Mucosa of stomach (tissue), 1 donor: ENCODE results near the gene IFT122.
A peak's percentile ranks its signal among the peaks of the same experiment; 100 is the strongest.
"Not testable (repeated sequence)": the region's sequence is repeated elsewhere in the genome, so short reads cannot be mapped to it uniquely, and the experiment has no call there.

Experiments
- H3K27me3 ChIP-seq: one replicate; pipeline ENCODE4 v1.7.0; 2013; ENCODE audit warnings: mild to moderate bottlenecking, low read length; ENCODE audit not compliant: control insufficient read depth, insufficient read depth
- H3K36me3 ChIP-seq: one replicate; pipeline ENCODE4 v1.7.0; 2013; ENCODE audit warnings: low read length; ENCODE audit not compliant: control insufficient read depth, insufficient read depth
- H3K4me1 ChIP-seq: one replicate; pipeline ENCODE4 v1.7.0; 2013; ENCODE audit warnings: mild to moderate bottlenecking, low read length; ENCODE audit not compliant: control insufficient read depth, insufficient read depth
- H3K4me3 ChIP-seq: one replicate; pipeline ENCODE4 v1.7.0; 2013; ENCODE audit warnings: low read length
- H3K9ac ChIP-seq: one replicate; pipeline ENCODE4 v1.7.0; 2013; ENCODE audit warnings: mild to moderate bottlenecking, low read length, moderate library complexity
- H3K9me3 ChIP-seq: one replicate; pipeline ENCODE4 v1.7.0; 2013; ENCODE audit warnings: mild to moderate bottlenecking, low read length, moderate library complexity; ENCODE audit not compliant: control insufficient read depth
- donor health status: Pancreatic carcinoma.

IFT122 gene

GRCh38 chr3:129403450-129403849, 36.6 kb upstream of the IFT122 start:
- Histone ChIP-seq H3K4me1 (no peaks in the 10 kb centered on the region), H3K36me3 (no peaks in the 10 kb centered on the region), H3K27me3 (no peaks in the 10 kb centered on the region), H3K4me3 (no peak overlapping the region), H3K9me3 (no peaks in the 10 kb centered on the region), H3K9ac (no peak overlapping the region)

DNA sequence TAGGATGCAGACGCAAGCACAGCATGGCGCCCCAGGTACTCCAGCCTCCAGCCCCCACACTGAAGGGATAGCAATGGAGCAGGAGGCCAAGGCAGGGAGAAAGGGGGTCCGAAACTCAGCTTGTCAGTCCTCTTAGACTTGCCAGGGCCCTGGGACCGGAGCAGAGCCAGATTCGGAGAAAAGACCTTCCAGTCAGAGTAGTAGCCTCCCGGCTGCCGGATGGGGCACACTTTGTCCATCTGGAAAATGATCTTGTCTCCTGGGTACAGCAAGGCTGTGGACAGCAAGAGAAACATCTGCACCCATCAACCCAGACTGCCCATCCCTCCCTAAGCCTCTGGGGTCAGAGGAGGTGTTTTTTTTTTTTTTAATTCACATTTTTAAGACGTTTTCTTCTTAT, 35.9 kb upstream of the IFT122 start:
- Histone ChIP-seq H3K27me3 (no peaks in the 10 kb centered on the region), H3K9me3 (no peaks in the 10 kb centered on the region), H3K9ac (no peak overlapping the region), H3K36me3 (no peaks in the 10 kb centered on the region), H3K4me3 (no peak overlapping the region), H3K4me1 (no peaks in the 10 kb centered on the region)

- H3K4me3 ChIP-seq: no peak overlapping the region
- no peaks in the 10 kb centered on the region for H3K27me3 ChIP-seq
- H3K36me3 ChIP-seq: no peaks in the 10 kb centered on the region
- no peaks in the 10 kb centered on the region for H3K4me1 ChIP-seq
- no peak overlapping the region for H3K9ac ChIP-seq
- no peaks in the 10 kb centered on the region for H3K9me3 ChIP-seq
Observed at GRCh38 chr3:129404610-129405009, 35.4 kb upstream of the IFT122 start.

DNA sequence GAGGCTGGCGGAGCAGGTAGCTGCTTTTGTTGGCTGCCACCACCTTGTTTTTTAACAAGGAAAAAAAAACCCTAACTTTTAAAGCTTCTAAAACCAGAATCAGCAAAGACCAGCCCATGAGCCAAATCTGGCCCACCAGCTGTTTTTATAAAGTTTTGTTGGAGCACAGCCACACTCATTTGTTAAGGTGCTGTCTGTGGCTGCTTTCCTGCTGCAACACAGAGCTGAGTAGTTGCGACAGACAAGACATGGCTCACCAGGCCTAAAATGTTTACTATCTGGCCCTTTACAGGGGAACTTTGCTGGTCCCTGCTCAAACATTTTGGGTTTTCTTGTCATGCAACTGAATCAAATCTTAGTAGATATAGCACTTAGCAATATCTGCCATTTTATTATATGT, 30.5 kb upstream of the IFT122 start:
- H3K9ac ChIP-seq: no peak overlapping the region
- peaks cover 20% of the 10 kb centered on the region for H3K4me1 ChIP-seq
- no peaks in the 10 kb centered on the region for H3K9me3 ChIP-seq
- H3K4me3 ChIP-seq: no peak overlapping the region
- no peaks in the 10 kb centered on the region for H3K36me3 ChIP-seq
- no peaks in the 10 kb centered on the region for H3K27me3 ChIP-seq

DNA sequence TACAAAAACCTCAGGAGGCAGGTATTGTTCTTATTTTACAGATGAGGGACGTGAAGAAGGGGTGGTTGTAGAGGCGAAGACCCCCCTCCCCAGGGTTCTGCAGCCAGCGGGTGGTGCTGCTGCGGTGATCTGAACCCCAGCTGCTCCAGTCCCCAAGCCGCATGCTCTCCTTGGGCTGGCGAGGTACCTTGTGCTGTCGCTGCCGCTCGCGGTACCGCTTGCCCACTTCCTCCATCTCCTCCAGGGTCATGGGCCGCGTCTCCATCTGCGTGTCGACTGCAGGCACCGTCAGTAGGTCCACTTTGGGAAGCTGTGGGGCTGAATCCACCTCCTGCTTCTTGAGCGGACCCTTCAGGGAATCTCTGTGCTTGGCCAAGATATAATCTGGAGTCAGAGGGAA, 29.1 kb upstream of the IFT122 start:
- H3K9ac ChIP-seq: no peak overlapping the region
- peaks cover 27% of the 10 kb centered on the region for H3K4me1 ChIP-seq
- no peaks in the 10 kb centered on the region for H3K36me3 ChIP-seq
- H3K4me3 ChIP-seq: no peak overlapping the region
- H3K27me3 ChIP-seq: no peaks in the 10 kb centered on the region
- H3K9me3 ChIP-seq: no peaks in the 10 kb centered on the region

GRCh38 chr3:129412542-129413198, 27.4 kb upstream of the IFT122 start:
- Histone ChIP-seq H3K9me3 (no peaks in the 10 kb centered on the region), H3K27me3 (no peaks in the 10 kb centered on the region), H3K9ac (no peak overlapping the region), H3K36me3 (no peaks in the 10 kb centered on the region), H3K4me3 (no peak overlapping the region), H3K4me1 (peaks cover 27% of the 10 kb centered on the region)

- H3K4me1 ChIP-seq: peaks cover 27% of the 10 kb centered on the region
- H3K9me3 ChIP-seq, H3K4me3 ChIP-seq, H3K36me3 ChIP-seq, H3K27me3 ChIP-seq, H3K9ac ChIP-seq: not testable (repeated sequence)
Observed at GRCh38 chr3:129413238-129413637, 26.8 kb upstream of the IFT122 start.

DNA sequence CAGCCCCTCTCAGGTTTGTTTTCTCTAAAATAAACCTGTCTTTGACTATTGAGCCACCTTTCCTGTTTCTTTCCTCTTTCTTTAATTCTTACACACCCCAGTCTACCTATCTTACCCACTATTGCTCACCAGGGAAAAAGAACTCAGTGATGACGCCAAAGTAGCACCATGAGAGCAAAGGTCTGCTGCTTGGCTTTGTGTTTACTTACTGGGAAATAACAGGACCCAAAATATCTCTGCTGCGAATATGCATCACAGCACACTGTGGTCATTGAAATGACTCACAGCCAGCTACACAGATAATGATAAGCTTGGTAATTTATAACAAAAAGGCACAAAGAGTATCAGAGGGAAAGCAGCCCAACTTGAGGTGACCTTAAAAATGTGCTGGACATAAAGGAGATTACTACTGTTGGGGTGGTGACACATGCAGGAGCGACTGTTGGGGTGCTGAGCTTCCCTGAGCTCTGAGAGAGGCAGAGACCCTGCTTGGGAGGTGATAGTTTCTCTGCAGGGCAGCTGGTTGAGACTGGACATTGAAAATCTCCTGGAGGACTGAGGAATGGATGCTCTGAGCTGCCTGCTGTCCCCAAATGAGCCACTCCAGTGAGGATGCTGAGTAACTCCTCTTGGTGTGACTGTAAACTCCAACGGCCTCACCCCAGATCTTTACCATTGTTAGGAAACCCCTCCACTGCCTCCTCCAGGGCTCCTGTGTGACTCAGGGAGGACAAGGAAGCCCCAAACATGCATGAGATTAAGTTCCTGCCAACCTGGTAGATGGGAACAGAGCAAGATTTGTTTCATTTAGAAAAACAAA, 26.1 kb upstream of the IFT122 start:
- no peak overlapping the region for H3K4me3 ChIP-seq

GRCh38 chr3:129415378-129415777, 24.6 kb upstream of the IFT122 start:
- H3K9me3 ChIP-seq: no peaks in the 10 kb centered on the region
- peaks cover 27% of the 10 kb centered on the region for H3K4me1 ChIP-seq

More for the DNA sequence above, 26.1 kb upstream of the IFT122 start:
- H3K9ac ChIP-seq: peak overlapping the region; percentile 2
- peaks cover 27% of the 10 kb centered on the region for H3K4me1 ChIP-seq
- no peaks in the 10 kb centered on the region for H3K36me3 ChIP-seq
- H3K27me3 ChIP-seq: no peaks in the 10 kb centered on the region
- H3K9me3 ChIP-seq: no peaks in the 10 kb centered on the region

GRCh38 chr3:129415830-129416229, 24.2 kb upstream of the IFT122 start:
- Histone ChIP-seq H3K4me3 (no peak overlapping the region), H3K9me3 (no peaks in the 10 kb centered on the region), H3K4me1 (peaks cover 27% of the 10 kb centered on the region), H3K36me3 (no peaks in the 10 kb centered on the region), H3K27me3 (no peaks in the 10 kb centered on the region), H3K9ac (no peak overlapping the region)

More at GRCh38 chr3:129415378-129415777, 24.6 kb upstream of the IFT122 start:
- H3K9ac ChIP-seq: no peak overlapping the region
- H3K27me3 ChIP-seq: no peaks in the 10 kb centered on the region
- no peaks in the 10 kb centered on the region for H3K36me3 ChIP-seq
- H3K4me3 ChIP-seq: no peak overlapping the region

DNA sequence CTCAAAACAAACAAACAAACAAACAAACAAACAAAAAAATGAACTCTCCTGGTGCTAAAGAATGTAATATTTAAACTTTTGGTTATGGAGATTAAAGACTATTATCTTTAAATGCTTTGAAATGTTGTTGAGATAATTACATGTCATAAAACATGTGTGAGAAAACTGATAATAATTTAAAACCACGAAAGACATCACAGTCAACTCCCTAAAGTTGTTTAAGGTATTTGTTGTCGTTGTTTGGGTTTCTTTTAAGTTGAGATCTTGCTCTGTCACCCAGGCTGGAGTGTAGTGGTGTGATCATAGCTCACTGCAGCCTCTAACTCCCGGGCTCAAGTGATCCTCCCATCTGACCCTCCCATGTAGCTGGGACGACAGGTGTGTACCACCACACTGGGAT, 23.6 kb upstream of the IFT122 start:
- no peaks in the 10 kb centered on the region for H3K36me3 ChIP-seq
- H3K9me3 ChIP-seq: no peaks in the 10 kb centered on the region
- H3K4me3 ChIP-seq: no peak overlapping the region
- H3K27me3 ChIP-seq: no peaks in the 10 kb centered on the region
- peaks cover 27% of the 10 kb centered on the region for H3K4me1 ChIP-seq
- no peak overlapping the region for H3K9ac ChIP-seq

- no peak overlapping the region for H3K4me3 ChIP-seq
- peaks cover 27% of the 10 kb centered on the region for H3K4me1 ChIP-seq
- H3K27me3 ChIP-seq: no peaks in the 10 kb centered on the region
- no peak overlapping the region for H3K9ac ChIP-seq
- no peaks in the 10 kb centered on the region for H3K36me3 ChIP-seq
- no peaks in the 10 kb centered on the region for H3K9me3 ChIP-seq
Observed at GRCh38 chr3:129417326-129417725, 22.7 kb upstream of the IFT122 start.
